ENCODE results near the gene ALCAM. TPM values are rescaled to one million over a fixed set of nuclear protein-coding genes. Genes with fewer than 3 reads are reported as not detected.

The ALCAM gene
- total RNA-seq, 1 experiment from 2014 or later: 0.41 TPM

DNA sequence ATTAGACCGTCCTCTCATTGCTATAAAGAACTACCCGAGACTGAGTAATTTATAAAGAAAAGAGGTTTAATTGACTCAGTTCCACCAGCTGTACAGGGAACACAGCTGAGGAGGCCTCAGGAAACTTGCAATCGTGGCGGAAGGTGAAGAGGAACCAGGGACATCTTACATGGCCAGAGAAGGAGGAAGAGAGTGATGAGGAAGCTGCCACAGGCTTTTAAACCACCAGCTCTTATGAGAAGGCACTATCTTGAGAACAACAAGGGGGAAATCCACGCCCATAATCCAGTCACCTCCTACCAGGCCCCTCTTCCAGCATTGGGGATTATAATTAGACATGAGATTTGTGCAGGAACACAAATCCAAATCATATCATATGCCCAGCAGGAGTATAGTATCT, 138.5 kb downstream of the ALCAM start:
- H3K27ac Mint-ChIP-seq (ENCODE audit: unreplicated experiment): no peak overlapping the region
- H3K27me3 Mint-ChIP-seq (ENCODE audit: insufficient read depth, unreplicated experiment): no peaks in the 10 kb centered on the region
- no peaks in the 10 kb centered on the region for H3K9me3 Mint-ChIP-seq (ENCODE audit: unreplicated experiment)
- no peaks in the 10 kb centered on the region for H3K4me1 Mint-ChIP-seq (ENCODE audit: low read depth, unreplicated experiment)
- Histone ChIP-seq H3K36me3 (ENCODE audit: control insufficient read depth, insufficient read depth, low read length) (no peaks in the 10 kb centered on the region), H3K27me3 (replicated peaks; ENCODE audit: control insufficient read depth, insufficient read depth, low read length) (no peaks in the 10 kb centered on the region), H3K4me3 (ENCODE audit: low read depth, low read length) (no peak overlapping the region), H3K4me1 (no peaks in the 10 kb centered on the region), H3K9me3 (no peaks in the 10 kb centered on the region)
- ChIA-PET CTCF (no interaction called here), POLR2A (no interaction called here)
- BruUV-seq (replicated peaks): no TSS peak
- no peak for DNase-seq
- TF ChIP-seq, protein P1, sequence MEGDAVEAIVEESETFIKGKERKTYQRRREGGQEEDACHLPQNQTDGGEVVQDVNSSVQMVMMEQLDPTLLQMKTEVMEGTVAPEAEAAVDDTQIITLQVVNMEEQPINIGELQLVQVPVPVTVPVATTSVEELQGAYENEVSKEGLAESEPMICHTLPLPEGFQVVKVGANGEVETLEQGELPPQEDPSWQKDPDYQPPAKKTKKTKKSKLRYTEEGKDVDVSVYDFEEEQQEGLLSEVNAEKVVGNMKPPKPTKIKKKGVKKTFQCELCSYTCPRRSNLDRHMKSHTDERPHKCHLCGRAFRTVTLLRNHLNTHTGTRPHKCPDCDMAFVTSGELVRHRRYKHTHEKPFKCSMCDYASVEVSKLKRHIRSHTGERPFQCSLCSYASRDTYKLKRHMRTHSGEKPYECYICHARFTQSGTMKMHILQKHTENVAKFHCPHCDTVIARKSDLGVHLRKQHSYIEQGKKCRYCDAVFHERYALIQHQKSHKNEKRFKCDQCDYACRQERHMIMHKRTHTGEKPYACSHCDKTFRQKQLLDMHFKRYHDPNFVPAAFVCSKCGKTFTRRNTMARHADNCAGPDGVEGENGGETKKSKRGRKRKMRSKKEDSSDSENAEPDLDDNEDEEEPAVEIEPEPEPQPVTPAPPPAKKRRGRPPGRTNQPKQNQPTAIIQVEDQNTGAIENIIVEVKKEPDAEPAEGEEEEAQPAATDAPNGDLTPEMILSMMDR (IDR thresholded peaks at IDR 0.05; ENCODE audit: insufficient read depth in 1 of 2, low read depth in 1 of 2, low read length in 1 of 2, severe bottlenecking in 1 of 2, unreplicated experiment in 1 of 2): no peak
- no peaks in the 10 kb centered on the region for H3K36me3 Mint-ChIP-seq (ENCODE audit: insufficient read depth, unreplicated experiment)
- H3K4me3 Mint-ChIP-seq (ENCODE audit: unreplicated experiment): no peak overlapping the region
- intact Hi-C loops (cut with micrococcal nuclease; ENCODE audit: unreplicated experiment): no loop called here

DNA sequence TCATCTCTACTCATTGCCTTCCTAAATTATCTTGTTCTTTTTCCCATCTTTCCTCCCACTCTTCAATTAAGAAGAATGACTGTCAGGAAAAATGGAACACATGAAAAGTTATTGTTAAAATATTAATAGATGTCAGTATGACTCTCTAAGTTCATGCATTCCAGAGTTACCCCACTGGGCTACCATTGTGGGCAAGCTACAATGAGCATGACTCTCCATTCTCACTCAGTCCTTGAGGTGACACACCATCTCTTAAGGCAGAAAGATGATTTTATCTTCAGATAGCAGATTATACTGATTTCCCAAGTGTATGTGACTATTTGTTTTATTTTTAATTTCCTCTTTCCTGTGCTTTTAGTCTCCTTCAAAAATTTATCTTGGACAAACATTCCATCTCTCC, 144.3 kb downstream of the ALCAM start:
- H3K36me3 Mint-ChIP-seq (ENCODE audit: insufficient read depth, unreplicated experiment): no peaks in the 10 kb centered on the region
- Histone ChIP-seq H3K4me3 (ENCODE audit: low read depth, low read length) (no peak overlapping the region), H3K27me3 (replicated peaks; ENCODE audit: control insufficient read depth, insufficient read depth, low read length) (no peaks in the 10 kb centered on the region), H3K36me3 (ENCODE audit: control insufficient read depth, insufficient read depth, low read length) (no peaks in the 10 kb centered on the region), H3K4me1 (no peaks in the 10 kb centered on the region), H3K9me3 (no peaks in the 10 kb centered on the region)
- H3K4me3 Mint-ChIP-seq (ENCODE audit: unreplicated experiment): no peak overlapping the region
- H3K27me3 Mint-ChIP-seq (ENCODE audit: insufficient read depth, unreplicated experiment): peaks cover 2% of the 10 kb centered on the region
- CTCF ChIA-PET: no interaction called here
- no peaks in the 10 kb centered on the region for H3K4me1 Mint-ChIP-seq (ENCODE audit: low read depth, unreplicated experiment)
- no peaks in the 10 kb centered on the region for H3K9me3 Mint-ChIP-seq (ENCODE audit: unreplicated experiment)
- DNase-seq: no peak
- intact Hi-C loops (cut with micrococcal nuclease; ENCODE audit: unreplicated experiment): loop anchor here (10.0 kb wide), 1 partner anchor 286 kb away; no protein-coding TSS in a partner anchor
- POLR2A ChIA-PET: no interaction called here
- H3K27ac Mint-ChIP-seq (ENCODE audit: unreplicated experiment): no peak overlapping the region
- BruUV-seq (replicated peaks): no TSS peak
- TF ChIP-seq, protein P1 (IDR thresholded peaks at IDR 0.05; ENCODE audit: insufficient read depth in 1 of 2, low read depth in 1 of 2, low read length in 1 of 2, severe bottlenecking in 1 of 2, unreplicated experiment in 1 of 2): no peak

DNA sequence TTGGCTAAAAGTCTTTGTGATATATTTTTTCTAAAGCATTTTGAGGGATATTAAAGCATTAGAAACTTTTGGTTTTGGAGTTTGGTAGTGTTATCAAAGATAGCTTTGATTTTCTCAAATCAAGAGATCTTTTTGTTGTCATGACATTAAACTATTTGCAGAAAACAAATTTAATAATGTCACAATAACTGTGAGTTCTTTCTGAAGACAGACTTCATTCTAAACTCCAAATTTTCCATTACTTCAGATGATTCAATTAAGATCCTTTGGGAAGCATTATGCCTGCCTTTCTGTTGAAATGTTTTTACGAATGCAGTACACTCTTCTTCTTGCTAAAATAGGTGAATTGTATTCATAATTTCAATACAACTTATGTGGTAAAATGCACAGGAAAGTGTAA, 145.4 kb downstream of the ALCAM start:
- Histone ChIP-seq H3K4me1 (no peaks in the 10 kb centered on the region), H3K27me3 (replicated peaks; ENCODE audit: control insufficient read depth, insufficient read depth, low read length) (no peaks in the 10 kb centered on the region), H3K4me3 (ENCODE audit: low read depth, low read length) (no peak overlapping the region), H3K9me3 (no peaks in the 10 kb centered on the region), H3K36me3 (ENCODE audit: control insufficient read depth, insufficient read depth, low read length) (no peaks in the 10 kb centered on the region)
- Mint-ChIP-seq H3K9me3 (ENCODE audit: unreplicated experiment) (no peaks in the 10 kb centered on the region), H3K4me1 (ENCODE audit: low read depth, unreplicated experiment) (no peaks in the 10 kb centered on the region), H3K27ac (ENCODE audit: unreplicated experiment) (no peak overlapping the region), H3K27me3 (ENCODE audit: insufficient read depth, unreplicated experiment) (peaks cover 2% of the 10 kb centered on the region), H3K4me3 (ENCODE audit: unreplicated experiment) (no peak overlapping the region), H3K36me3 (ENCODE audit: insufficient read depth, unreplicated experiment) (no peaks in the 10 kb centered on the region)
- BruUV-seq (replicated peaks): no TSS peak
- no peak for DNase-seq
- POLR2A ChIA-PET: no interaction called here
- intact Hi-C loops (cut with micrococcal nuclease; ENCODE audit: unreplicated experiment): loop anchor here (10.0 kb wide), 1 partner anchor 287 kb away; no protein-coding TSS in a partner anchor
- TF ChIP-seq, protein P1 (IDR thresholded peaks at IDR 0.05; ENCODE audit: insufficient read depth in 1 of 2, low read depth in 1 of 2, low read length in 1 of 2, severe bottlenecking in 1 of 2, unreplicated experiment in 1 of 2): no peak
- CTCF ChIA-PET: no interaction called here
